GM21423 (cell line): ENCODE data around the gene TSC1.

Experiments used
- ATAC-seq: cut with Tn5 transposase; IDR thresholded peaks from one replicate; pipeline ENCODE4 v1.9.1; 2021; ENCODE audit warnings: mild to moderate bottlenecking, moderate library complexity; ENCODE audit not compliant: unreplicated experiment

TSC1 gene

GRCh38 chr9:132894862-132895835 is 49.3 kb downstream of the TSC1 start:
- ATAC-seq: no peak

GRCh38 chr9:132894346-132894745 is 50.1 kb downstream of the TSC1 start:
- ATAC-seq: no peak

GRCh38 chr9:132892400-132892799 is 52.0 kb downstream of the TSC1 start:
- no peak for ATAC-seq

GRCh38 chr9:132888151-132888550 is 56.3 kb downstream of the TSC1 start:
- ATAC-seq: no peak

GRCh38 chr9:132887181-132888120 is 57.0 kb downstream of the TSC1 start:
- no peak for ATAC-seq

GRCh38 chr9:132886334-132886725 is 58.1 kb downstream of the TSC1 start:
- ATAC-seq: no peak

- no peak for ATAC-seq
These were observed 58.6 kb downstream of the TSC1 start for GRCh38 chr9:132885720-132886333.

- no peak for ATAC-seq
These were observed 60.8 kb downstream of the TSC1 start for GRCh38 chr9:132883349-132884294.

- no peak for ATAC-seq
These were observed 61.8 kb downstream of the TSC1 start for GRCh38 chr9:132882616-132883015.

GRCh38 chr9:132881826-132882225 is 62.6 kb downstream of the TSC1 start:
- ATAC-seq: no peak

GRCh38 chr9:132880324-132880661 is 64.1 kb downstream of the TSC1 start:
- ATAC-seq: no peak

- ATAC-seq: no peak
These were observed 64.7 kb downstream of the TSC1 start for GRCh38 chr9:132879457-132880323.

- no peak for ATAC-seq
These were observed 65.5 kb downstream of the TSC1 start, which contains the start of gene SPACA9 for GRCh38 chr9:132878695-132879456. SPACA9 (plus strand) TSS chr9:132878898; CDS start chr9:132883948, 5,050 bp downstream.

GRCh38 chr9:132877824-132878694 is 66.4 kb downstream of the TSC1 start, which contains the start of gene AK8:
AK8 (minus strand) TSS chr9:132878284; CDS start chr9:132878255, 29 bp downstream.
- ATAC-seq: peak; percentile 86

GRCh38 chr9:132877458-132877823 is 67.0 kb downstream of the TSC1 start:
- no peak for ATAC-seq

- no peak for ATAC-seq
These were observed 67.6 kb downstream of the TSC1 start for GRCh38 chr9:132876849-132877248.

- ATAC-seq: no peak
These were observed 69.3 kb downstream of the TSC1 start for GRCh38 chr9:132875159-132875558.
